Measurements from ENCODE around the gene CGB5. TPM values are rescaled to one million over a fixed set of nuclear protein-coding genes. Genes with fewer than 3 reads are reported as not detected.

The CGB5 gene
- total RNA-seq, 4 donors from 2014 or later = not detected

DNA sequence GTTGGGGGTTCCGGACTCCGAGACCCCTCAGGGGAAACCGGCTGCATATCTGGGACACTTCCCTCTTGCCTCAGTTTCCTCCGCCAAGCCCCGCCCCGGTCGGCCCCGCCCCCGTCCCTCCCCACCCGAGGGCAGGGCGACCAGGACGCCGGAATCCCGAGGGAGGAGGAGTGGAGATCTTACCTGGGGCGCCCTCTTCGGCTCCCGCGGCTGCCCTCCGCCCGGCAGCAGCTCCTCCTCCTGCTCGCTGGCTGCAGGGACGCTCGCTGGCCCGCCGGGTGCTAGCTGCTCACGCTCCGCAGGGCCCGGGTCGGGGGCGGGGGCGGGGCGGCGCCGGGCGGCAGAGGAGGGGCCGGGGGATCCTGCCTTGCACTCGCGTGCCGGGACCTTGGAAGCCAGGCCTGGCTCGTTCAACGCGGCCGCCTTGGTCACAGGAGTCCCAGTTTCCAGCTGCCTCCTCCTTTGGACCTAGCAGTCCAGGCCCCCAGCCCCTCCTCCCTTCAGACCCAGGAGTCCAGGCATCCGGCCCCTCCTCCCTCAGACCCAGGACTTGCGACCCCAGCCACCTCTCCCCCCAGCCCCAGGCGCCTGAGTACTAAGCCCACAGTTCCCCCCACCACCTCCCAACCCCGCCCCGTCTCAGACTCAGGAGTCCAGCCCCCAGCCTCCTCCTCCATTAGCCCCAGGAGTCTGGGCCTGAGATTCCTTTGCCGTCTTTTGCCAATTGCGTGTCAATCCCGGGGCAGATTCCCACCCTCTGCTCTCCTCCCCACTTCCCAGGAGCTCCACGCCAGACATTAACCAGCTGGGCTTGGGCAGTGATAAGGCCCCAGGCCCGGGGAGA, 21.3 kb downstream of the CGB5 start, which contains the start of gene NTF4:
Gene NTF4, minus strand, starts transcription at position 51 of the 844 bp plus-strand sequence. CDS start 2,821 bp downstream, outside the sequence.
- Histone ChIP-seq H3K27me3 (peaks cover 0 to 2% (median 0%) of the 10 kb centered on the region in 3 donors), H3K36me3 (no peaks in the 10 kb centered on the region), H3K27ac (peak within 1 kb of the TSS; percentile 83 to 95 (median 90)), H3K4me1 (peaks cover 25 to 47% of the 10 kb centered on the region in 2 donors), H3K9me3 (no peaks in the 10 kb centered on the region), H3K4me3 (peak within 1 kb of the TSS; percentile 12 to 50 (median 38))
- TF ChIP-seq, protein P1, sequence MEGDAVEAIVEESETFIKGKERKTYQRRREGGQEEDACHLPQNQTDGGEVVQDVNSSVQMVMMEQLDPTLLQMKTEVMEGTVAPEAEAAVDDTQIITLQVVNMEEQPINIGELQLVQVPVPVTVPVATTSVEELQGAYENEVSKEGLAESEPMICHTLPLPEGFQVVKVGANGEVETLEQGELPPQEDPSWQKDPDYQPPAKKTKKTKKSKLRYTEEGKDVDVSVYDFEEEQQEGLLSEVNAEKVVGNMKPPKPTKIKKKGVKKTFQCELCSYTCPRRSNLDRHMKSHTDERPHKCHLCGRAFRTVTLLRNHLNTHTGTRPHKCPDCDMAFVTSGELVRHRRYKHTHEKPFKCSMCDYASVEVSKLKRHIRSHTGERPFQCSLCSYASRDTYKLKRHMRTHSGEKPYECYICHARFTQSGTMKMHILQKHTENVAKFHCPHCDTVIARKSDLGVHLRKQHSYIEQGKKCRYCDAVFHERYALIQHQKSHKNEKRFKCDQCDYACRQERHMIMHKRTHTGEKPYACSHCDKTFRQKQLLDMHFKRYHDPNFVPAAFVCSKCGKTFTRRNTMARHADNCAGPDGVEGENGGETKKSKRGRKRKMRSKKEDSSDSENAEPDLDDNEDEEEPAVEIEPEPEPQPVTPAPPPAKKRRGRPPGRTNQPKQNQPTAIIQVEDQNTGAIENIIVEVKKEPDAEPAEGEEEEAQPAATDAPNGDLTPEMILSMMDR (IDR thresholded peaks at IDR 0.05 in 4 of 5, conservative IDR thresholded peaks at IDR 0.05 in 1 of 5) = no peak
- TF ChIP-seq POLR2A (IDR thresholded peaks at IDR 0.05) = no peak
- ATAC-seq (peak; percentile 15 to 20), DNase-seq (peak in 1 of 2 donors; percentile 52)
- intact Hi-C loops (cut with DNase I; ENCODE audit: low total_unique reads) (no loop called here), in situ Hi-C loops (cut with MboI; ENCODE audit: low sequenced_read_pairs in 4 of 4) (no loop called here)

DNA sequence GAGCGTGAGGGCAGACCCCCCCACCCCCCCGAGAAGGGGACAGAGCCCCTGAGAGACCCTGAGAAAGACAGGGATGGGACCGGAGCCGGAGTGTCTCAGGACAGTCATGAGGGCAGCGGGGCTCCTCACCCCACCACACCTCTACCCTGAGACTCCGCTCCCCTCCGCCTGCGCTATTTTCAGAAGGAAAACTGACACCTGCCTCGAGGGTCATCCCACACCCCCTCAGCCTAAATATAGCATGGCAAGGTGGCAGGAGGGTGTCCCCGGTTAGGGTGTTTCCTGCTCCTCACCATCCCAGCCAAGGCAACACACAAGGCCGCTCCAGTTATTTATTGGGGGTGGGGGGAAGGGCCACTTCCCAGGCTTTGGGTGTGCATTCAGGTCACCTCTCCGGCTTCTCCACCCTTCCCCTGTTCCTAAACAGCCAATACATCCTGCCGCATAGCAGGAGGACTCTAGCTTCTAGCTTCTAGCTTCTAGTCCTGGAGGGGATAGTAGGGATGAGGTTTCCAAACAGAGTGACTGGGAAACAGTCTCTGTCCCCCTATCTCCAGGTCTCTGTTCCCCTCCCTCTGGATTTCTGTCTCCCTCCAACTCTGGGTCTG, 22.4 kb downstream of the CGB5 start:
- no peaks in the 10 kb centered on the region for H3K36me3 ChIP-seq
- no peaks in the 10 kb centered on the region for H3K9me3 ChIP-seq
- peak; percentile 77 to 83 for ATAC-seq
- DNase-seq = peak; percentile 68 to 91
- TF ChIP-seq POLR2A (IDR thresholded peaks at IDR 0.05) = peak; percentile 62 to 72
- TF ChIP-seq, protein P1 (IDR thresholded peaks at IDR 0.05 in 4 of 5, conservative IDR thresholded peaks at IDR 0.05 in 1 of 5) = no peak
- in situ Hi-C loops (cut with MboI; ENCODE audit: low sequenced_read_pairs in 4 of 4) (no loop called here), intact Hi-C loops (cut with DNase I; ENCODE audit: low total_unique reads) (no loop called here)
- H3K27ac ChIP-seq = peak overlapping the region; percentile 83 to 95 (median 90)
- H3K27me3 ChIP-seq = peaks cover 0 to 2% (median 0%) of the 10 kb centered on the region in 3 donors
- H3K4me1 ChIP-seq = peaks cover 25 to 53% of the 10 kb centered on the region in 2 donors
- H3K4me3 ChIP-seq = peak overlapping the region in 3 of 4 donors; percentile 12 to 50 (median 33)

DNA sequence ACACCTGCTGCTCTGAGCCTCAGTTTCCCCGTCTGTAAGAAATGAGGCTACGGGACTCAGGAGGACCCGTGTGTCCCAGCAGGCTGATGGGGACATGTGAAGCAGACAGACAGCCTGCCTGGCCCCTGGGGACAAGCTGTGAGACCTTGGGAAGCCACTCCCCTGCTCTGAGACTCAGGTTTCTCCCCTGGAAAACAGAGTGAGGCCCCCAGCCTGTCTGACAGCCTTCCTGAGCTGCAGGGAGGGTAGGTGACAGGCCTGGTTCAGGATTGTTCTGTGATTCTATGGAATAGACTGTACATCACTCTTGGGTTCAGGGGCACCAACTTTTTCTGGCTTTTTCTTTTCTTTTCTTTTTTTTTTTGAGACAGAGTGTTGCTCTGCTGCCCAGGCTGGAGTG, 23.9 kb downstream of the CGB5 start:
- TF ChIP-seq POLR2A (IDR thresholded peaks at IDR 0.05) = peak in 1 of 2 donors; percentile 30
- TF ChIP-seq, protein P1 (IDR thresholded peaks at IDR 0.05 in 4 of 5, conservative IDR thresholded peaks at IDR 0.05 in 1 of 5) = no peak
- no peak for ATAC-seq

DNA sequence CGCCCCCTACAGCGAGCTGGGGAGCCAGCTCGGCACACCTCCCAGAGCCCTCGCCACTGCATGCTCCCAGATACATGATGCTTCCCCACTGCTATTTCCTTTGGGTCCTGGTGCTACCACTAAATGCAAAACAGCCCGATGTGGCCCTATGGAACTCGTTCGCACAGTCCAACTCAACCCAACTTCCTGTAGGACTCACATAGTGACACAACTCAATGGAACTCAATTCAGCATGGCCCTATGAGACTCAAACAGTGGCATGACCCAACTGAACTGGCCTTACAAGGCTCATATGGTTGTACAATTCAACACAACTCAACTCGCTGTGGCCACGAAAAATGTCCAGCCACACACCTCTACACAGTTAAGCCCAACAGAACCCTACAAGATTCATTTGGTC, 25.4 kb downstream of the CGB5 start:
- H3K4me3 ChIP-seq = no peak overlapping the region
- in situ Hi-C loops (cut with MboI; ENCODE audit: low sequenced_read_pairs in 4 of 4) = no loop called here

More for the DNA sequence above, 23.9 kb downstream of the CGB5 start:
- Histone ChIP-seq H3K36me3 (no peaks in the 10 kb centered on the region), H3K27ac (peak overlapping the region; percentile 83 to 95 (median 90)), H3K27me3 (peaks cover 0 to 2% (median 0%) of the 10 kb centered on the region in 3 donors), H3K9me3 (no peaks in the 10 kb centered on the region), H3K4me3 (no peak overlapping the region), H3K4me1 (peaks cover 25 to 53% of the 10 kb centered on the region in 2 donors)
- peak in 1 of 2 donors; percentile 47 for DNase-seq
- in situ Hi-C loops (cut with MboI; ENCODE audit: low sequenced_read_pairs in 4 of 4) (no loop called here), intact Hi-C loops (cut with DNase I; ENCODE audit: low total_unique reads) (no loop called here)

More for the DNA sequence above, 25.4 kb downstream of the CGB5 start:
- intact Hi-C loops (cut with DNase I; ENCODE audit: low total_unique reads) = no loop called here
- Histone ChIP-seq H3K9me3 (no peaks in the 10 kb centered on the region), H3K27ac (peak overlapping the region; percentile 23 to 95 (median 90)), H3K27me3 (peaks cover 0 to 2% (median 0%) of the 10 kb centered on the region in 3 donors), H3K4me1 (peaks cover 38 to 62% of the 10 kb centered on the region in 2 donors), H3K36me3 (no peaks in the 10 kb centered on the region)
- no peak for TF ChIP-seq POLR2A (IDR thresholded peaks at IDR 0.05)
- TF ChIP-seq, protein P1 (IDR thresholded peaks at IDR 0.05 in 4 of 5, conservative IDR thresholded peaks at IDR 0.05 in 1 of 5) = no peak
- ATAC-seq (no peak), DNase-seq (no peak)
